Vagina (tissue), 2 donors: Measurements from ENCODE around the gene NR2F1-AS1. TPM values are rescaled to one million over a fixed set of nuclear protein-coding genes. Genes with fewer than 3 reads are reported as not detected.
A peak's percentile ranks its signal among the peaks of the same experiment; 100 is the strongest.

ENCODE experiments used
- DNase-seq, 2 donors: peaks; one replicate each; pipeline ENCODE4 v3.0.0-alpha.2; 2017; ENCODE audit errors: extremely low spot score in 2 of 2
- H3K27ac ChIP-seq: fragments of 200-600 bp; sonication (generic); one replicate; pipeline ENCODE4 v1.5.1; 2019
- H3K27me3 ChIP-seq: fragments of 200-600 bp; sonication (generic); one replicate; pipeline ENCODE4 v1.5.1; 2019
- H3K36me3 ChIP-seq, 2 donors: fragments of 200-600 bp; sonication (generic); one replicate each; pipeline ENCODE4 v1.5.1; 2017 to 2019
- H3K4me1 ChIP-seq: fragments of 200-600 bp; sonication (generic); one replicate; pipeline ENCODE4 v1.5.1; 2019
- H3K4me3 ChIP-seq, 2 donors: fragments of 200-600 bp; sonication (generic); 1 replicate in 1 of 2; 2 replicates in 1 of 2; pipeline ENCODE4 v1.5.1; 2016 to 2019
- H3K9me3 ChIP-seq: fragments of 200-600 bp; sonication (generic); one replicate; pipeline ENCODE4 v1.5.1; 2019
- CTCF ChIP-seq, 3 experiments: fragments of 450-650 bp in 2 of 3; fragments of 200-600 bp in 1 of 3; sonication (generic) in 1 of 3; IDR thresholded peaks; one replicate each; pipeline ENCODE4 v1.5.1; 2017 to 2019; ENCODE audit warnings: antibody characterized with exemption in 3 of 3, mild to moderate bottlenecking in 2 of 3, moderate library complexity in 2 of 3
- POLR2A ChIP-seq, 2 donors: fragments of 450-650 bp; IDR thresholded peaks; one replicate each; pipeline ENCODE4 v1.6.1; 2017; ENCODE audit warnings: antibody characterized with exemption in 2 of 2, mild to moderate bottlenecking in 2 of 2, moderate library complexity in 2 of 2
- POLR2AphosphoS5 ChIP-seq, 2 donors: sonication (generic); formaldehyde crosslinking; IDR thresholded peaks; one replicate each; pipeline ENCODE4 v1.9.0; 2017; ENCODE audit warnings: antibody characterized with exemption in 2 of 2, mild to moderate bottlenecking in 2 of 2, low read depth in 1 of 2; ENCODE audit not compliant: insufficient read depth in 1 of 2
- intact Hi-C: fragments of 100-400 bp; cut with DNase I; formaldehyde crosslinking; loops from one replicate; pipeline ENCODE4 v1.15.1; 2023
- total RNA-seq: library from RNA; depleted of rRNA; stranded (reverse); fragments of >200 nt; gene quantifications from one replicate; pipeline ENCODE4 v1.2.3, GENCODE V29; 2016

NR2F1-AS1 gene
- total RNA-seq, 1 donor from 2014 or later = 22.3 TPM

DNA sequence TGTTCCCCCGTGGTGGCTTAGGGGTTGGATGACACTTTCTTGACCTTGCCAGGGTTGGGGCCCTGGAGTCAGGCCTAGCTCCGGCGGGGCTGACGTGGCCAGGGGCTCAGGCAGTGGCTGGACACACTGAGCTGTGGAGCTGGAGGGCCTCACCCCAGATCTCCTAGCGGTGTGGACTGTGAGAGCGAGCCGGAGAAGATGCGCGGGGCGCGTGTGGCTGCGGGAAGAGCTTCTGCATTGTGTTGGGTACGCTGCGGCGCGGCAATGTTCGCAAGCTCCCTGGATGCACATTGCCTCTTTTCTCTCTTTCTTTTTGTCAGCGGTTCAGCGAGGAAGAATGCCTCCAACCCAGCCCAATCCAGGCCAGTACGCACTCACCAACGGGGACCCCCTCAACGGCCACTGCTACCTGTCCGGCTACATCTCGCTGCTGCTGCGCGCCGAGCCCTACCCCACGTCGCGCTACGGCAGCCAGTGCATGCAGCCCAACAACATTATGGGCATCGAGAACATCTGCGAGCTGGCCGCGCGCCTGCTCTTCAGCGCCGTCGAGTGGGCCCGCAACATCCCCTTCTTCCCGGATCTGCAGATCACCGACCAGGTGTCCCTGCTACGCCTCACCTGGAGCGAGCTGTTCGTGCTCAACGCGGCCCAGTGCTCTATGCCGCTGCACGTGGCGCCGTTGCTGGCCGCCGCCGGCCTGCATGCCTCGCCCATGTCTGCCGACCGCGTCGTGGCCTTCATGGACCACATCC, 6.8 kb upstream of the NR2F1-AS1 start:
- Histone ChIP-seq H3K4me1 (peaks cover 21% of the 10 kb centered on the region), H3K9me3 (no peaks in the 10 kb centered on the region), H3K27me3 (no peaks in the 10 kb centered on the region), H3K27ac (peak overlapping the region; percentile 90), H3K36me3 (no peaks in the 10 kb centered on the region), H3K4me3 (peak overlapping the region; percentile 59 to 66)
- intact Hi-C loops = loop anchor here (10.0 kb wide), 1 partner anchor 343 kb away; no protein-coding TSS in a partner anchor
- no peak for TF ChIP-seq POLR2A (IDR thresholded peaks at IDR 0.05)
- no peak for TF ChIP-seq CTCF (IDR thresholded peaks at IDR 0.05)
- TF ChIP-seq POLR2AphosphoS5 (IDR thresholded peaks at IDR 0.05; ENCODE audit: insufficient read depth in 1 of 2, low read depth in 1 of 2) = peak in 1 of 2 donors; percentile 60
- peak in 1 of 2 donors; percentile 77 for DNase-seq

GRCh38 chr5:93586736-93587596, 5.9 kb upstream of the NR2F1-AS1 start:
- no peak for DNase-seq
- Histone ChIP-seq H3K36me3 (no peaks in the 10 kb centered on the region), H3K4me3 (peak overlapping the region; percentile 59 to 66), H3K9me3 (no peaks in the 10 kb centered on the region), H3K27me3 (no peaks in the 10 kb centered on the region), H3K27ac (peak overlapping the region; percentile 90), H3K4me1 (peaks cover 20% of the 10 kb centered on the region)
- intact Hi-C loops = loop anchor here (10.0 kb wide), 1 partner anchor 342 kb away; no protein-coding TSS in a partner anchor
- TF ChIP-seq CTCF (IDR thresholded peaks at IDR 0.05) (no peak), POLR2A (IDR thresholded peaks at IDR 0.05) (no peak), POLR2AphosphoS5 (IDR thresholded peaks at IDR 0.05; ENCODE audit: insufficient read depth in 1 of 2, low read depth in 1 of 2) (no peak)

GRCh38 chr5:93585767-93586385, 4.9 kb upstream of the NR2F1-AS1 start:
- Histone ChIP-seq H3K36me3 (no peaks in the 10 kb centered on the region), H3K4me1 (peaks cover 16% of the 10 kb centered on the region), H3K4me3 (peak overlapping the region; percentile 59 to 66), H3K27me3 (no peaks in the 10 kb centered on the region), H3K27ac (peak overlapping the region; percentile 90), H3K9me3 (no peaks in the 10 kb centered on the region)
- intact Hi-C loops = loop anchor here (10.0 kb wide), 1 partner anchor 341 kb away; no protein-coding TSS in a partner anchor
- TF ChIP-seq POLR2AphosphoS5 (IDR thresholded peaks at IDR 0.05; ENCODE audit: insufficient read depth in 1 of 2, low read depth in 1 of 2) = no peak
- no peak for TF ChIP-seq POLR2A (IDR thresholded peaks at IDR 0.05)
- TF ChIP-seq CTCF (IDR thresholded peaks at IDR 0.05) = no peak
- peak in 1 of 2 donors; percentile 44 for DNase-seq

DNA sequence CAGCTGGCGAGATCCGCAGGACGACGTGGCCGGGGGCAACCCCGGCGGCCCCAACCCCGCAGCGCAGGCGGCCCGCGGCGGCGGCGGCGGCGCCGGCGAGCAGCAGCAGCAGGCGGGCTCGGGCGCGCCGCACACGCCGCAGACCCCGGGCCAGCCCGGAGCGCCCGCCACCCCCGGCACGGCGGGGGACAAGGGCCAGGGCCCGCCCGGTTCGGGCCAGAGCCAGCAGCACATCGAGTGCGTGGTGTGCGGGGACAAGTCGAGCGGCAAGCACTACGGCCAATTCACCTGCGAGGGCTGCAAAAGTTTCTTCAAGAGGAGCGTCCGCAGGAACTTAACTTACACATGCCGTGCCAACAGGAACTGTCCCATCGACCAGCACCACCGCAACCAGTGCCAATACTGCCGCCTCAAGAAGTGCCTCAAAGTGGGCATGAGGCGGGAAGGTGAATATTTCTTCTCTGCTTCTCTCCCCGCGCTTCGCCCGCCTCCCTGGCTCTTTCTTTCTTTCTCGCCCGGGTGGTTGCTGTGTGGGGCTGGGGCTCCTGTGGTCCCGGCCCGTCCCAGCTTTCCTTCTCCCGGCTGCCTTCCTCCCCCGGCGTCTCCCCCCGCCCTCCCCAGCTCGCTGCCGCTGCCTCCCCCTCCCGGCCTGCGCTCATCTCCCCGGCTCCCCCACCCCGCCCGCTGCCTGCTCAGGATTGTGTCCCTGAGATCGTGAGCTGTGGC, 4.2 kb upstream of the NR2F1-AS1 start:
- Histone ChIP-seq H3K4me1 (peaks cover 23% of the 10 kb centered on the region), H3K36me3 (no peaks in the 10 kb centered on the region), H3K27me3 (no peaks in the 10 kb centered on the region), H3K9me3 (no peaks in the 10 kb centered on the region), H3K27ac (peak overlapping the region; percentile 90), H3K4me3 (peak overlapping the region; percentile 59 to 66)
- TF ChIP-seq POLR2AphosphoS5 (IDR thresholded peaks at IDR 0.05; ENCODE audit: insufficient read depth in 1 of 2, low read depth in 1 of 2) (no peak), CTCF (IDR thresholded peaks at IDR 0.05) (no peak), POLR2A (IDR thresholded peaks at IDR 0.05) (no peak)
- intact Hi-C loops = loop anchor here (10.0 kb wide), 1 partner anchor 340 kb away; no protein-coding TSS in a partner anchor
- no peak for DNase-seq
